Non-pigmented ciliary epithelial cell (primary cell): ENCODE data around the gene KISS1.

Experiments
- DNase-seq: peaks from one replicate; pipeline ENCODE4 v3.0.0-alpha.2; 2010; ENCODE audit warnings: low read depth

Gene KISS1

GRCh38 chr1:204218552-204218951, 22.3 kb upstream of the KISS1 start:
- DNase-seq = no peak

DNA sequence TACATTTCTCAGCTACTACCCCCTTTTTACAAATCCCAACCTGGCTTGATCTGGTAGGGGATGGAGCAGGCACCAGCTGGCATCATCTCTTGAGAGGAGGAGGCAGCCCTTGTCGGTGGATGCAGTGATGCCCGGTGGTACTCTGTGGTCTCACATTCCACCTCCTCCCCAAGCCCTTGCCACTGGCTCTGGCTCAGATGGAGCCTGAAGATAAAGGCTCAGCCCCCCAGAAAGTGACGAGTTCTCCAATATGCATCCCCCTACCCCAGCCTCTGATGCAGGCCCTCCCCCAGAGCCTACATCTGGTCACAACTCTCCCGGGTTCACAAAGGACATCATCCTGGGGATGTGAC, 21.3 kb upstream of the KISS1 start:
- no peak for DNase-seq

DNA sequence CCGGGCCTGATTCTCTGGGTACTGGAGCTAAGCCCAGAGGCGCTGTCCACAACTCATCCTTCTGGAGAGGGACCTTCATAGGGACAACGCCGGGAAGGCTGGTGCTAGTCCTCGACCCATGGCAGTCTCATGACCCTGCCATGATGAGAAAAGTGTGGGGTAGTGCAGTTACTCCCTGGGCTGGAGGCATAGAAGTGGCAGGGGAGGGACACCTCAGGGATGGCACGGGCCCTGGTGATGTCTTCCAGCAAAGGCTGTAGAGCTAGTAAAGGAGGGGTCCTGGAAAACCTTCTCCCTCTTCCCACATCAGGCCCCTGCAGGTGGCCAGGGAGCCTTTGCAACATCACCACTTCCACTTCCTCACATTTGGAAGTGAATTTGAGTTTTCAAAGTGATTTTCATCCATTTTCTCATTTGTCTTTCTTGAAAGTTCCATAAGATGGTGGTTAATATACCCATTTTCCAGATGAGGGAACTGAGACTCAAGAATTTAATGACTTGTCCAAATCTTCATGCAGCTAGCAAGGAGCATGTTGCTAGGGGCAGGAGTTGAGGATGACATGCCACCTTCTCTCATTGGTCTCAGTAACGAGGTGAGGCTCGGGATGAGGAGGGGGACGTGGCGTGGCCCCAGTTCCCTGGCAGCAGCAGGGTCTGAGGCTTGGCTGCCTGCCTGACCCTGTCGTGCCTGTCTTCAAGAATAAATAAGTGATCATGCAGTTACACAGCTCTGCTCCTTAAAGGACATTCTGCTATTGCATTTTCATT, 20.8 kb upstream of the KISS1 start:
- DNase-seq = no peak

GRCh38 chr1:204216236-204216635, 19.9 kb upstream of the KISS1 start:
- no peak for DNase-seq

- peak; percentile 37 for DNase-seq
Measured at GRCh38 chr1:204213668-204214662, 17.7 kb upstream of the KISS1 start, which contains the start of gene GOLT1A. TSS of gene GOLT1A (minus strand) at chr1:204213988. CDS start at chr1:204213906, 82 bp downstream.

- no peak for DNase-seq
Measured at GRCh38 chr1:204212715-204213114, 16.4 kb upstream of the KISS1 start.

- no peak for DNase-seq
Measured at GRCh38 chr1:204211046-204211445, 14.8 kb upstream of the KISS1 start.

DNA sequence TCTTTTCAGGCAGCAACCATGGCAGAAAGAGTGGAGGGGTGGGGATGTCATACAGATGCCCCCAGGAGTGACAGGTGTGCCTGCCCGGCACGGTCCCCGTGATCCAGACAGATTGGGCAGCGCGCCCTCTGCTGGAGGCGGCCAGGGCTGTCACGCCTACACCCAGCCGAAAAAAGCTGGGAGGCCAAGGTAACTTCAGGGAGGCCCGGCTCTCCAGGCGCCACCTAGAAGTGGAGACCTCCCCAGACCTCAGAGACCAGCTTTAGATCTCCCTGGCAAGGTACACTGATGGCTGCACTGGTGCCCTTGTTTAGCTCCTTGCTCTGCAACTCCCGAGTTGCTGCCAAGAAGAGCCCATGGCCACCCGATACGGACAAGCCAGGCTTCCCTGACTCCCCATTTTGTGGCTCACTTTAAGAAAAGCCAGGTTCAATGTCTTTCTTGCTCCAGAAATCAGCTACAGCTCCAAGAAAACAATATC, 10.9 kb upstream of the KISS1 start:
- DNase-seq = no peak

GRCh38 chr1:204206121-204206520, 9.8 kb upstream of the KISS1 start:
- DNase-seq = no peak

DNA sequence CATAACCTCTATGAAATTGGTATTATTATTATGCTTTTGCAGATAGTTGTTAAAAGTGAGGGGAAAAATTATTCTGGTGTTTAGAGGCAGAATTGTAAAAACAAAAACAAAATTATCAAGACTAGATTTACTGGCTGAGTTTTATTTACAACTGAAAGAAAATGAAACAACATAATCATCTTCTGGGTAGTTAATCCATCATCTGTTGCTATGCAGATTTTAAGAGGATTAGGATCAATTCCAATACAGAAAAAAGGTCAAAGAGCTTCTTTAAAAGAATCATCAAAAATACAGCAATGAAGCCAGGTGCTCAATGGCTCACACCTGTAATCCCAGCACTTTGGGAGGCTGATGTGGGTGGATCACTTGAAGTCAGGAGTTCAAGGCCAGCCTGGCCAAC, 9.2 kb upstream of the KISS1 start:
- no peak for DNase-seq

- DNase-seq = no peak
Measured at GRCh38 chr1:204204944-204205343, 8.7 kb upstream of the KISS1 start.

DNA sequence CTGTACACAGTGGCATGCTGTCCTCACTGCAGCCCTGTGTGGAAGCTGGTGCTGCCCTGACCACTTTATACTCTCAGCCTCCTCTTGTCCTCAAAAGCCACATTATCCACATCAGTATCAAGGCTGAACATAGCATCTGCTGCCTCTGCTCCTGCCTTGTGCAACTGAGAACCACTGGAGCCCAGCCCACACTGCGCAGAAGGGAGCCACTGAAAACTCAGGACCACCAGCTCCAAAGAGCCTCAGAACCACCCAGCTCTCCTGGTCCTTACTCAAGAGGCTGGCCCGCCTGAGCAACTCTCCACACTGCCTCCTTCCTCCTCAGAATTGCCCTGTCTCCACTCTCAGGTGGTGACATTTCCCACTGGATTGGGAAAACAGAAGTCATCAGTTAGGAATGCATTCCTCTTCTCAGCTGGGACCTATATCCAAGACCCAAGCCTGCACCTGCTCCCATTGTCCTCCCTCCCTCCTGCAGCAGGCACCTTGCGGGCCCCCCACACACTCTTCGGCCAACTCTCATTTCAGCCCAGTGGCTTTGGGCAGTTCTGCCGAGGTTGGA, 7.0 kb upstream of the KISS1 start:
- DNase-seq = no peak

DNA sequence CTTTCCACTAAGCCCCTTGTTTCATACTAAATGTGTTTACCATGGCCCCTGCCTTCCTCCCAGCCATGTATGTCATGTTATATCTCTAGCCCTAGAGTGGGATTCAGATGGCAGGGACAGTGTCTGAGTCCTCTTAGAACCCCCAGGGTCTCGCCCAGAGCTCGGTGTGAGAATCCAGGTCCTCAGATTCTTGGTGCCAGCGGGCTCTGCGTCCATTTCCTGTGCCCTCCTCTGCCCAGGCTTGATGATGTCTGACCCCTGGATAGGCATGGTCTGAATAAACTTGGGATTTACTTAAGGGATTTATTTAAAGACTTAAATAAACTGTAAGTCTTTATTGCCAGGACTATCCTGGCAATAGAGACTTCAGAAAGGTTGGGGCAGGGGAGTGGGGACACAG, 6.2 kb upstream of the KISS1 start:
- DNase-seq = no peak

GRCh38 chr1:204201348-204202040, 5.2 kb upstream of the KISS1 start:
- DNase-seq = no peak

GRCh38 chr1:204199579-204199978, 3.3 kb upstream of the KISS1 start:
- no peak for DNase-seq

- DNase-seq = peak; percentile 69
Measured at GRCh38 chr1:204198348-204199340, 2.4 kb upstream of the KISS1 start.

- no peak for DNase-seq
Measured at GRCh38 chr1:204197068-204197467, 777 bp upstream of the KISS1 start.

DNA sequence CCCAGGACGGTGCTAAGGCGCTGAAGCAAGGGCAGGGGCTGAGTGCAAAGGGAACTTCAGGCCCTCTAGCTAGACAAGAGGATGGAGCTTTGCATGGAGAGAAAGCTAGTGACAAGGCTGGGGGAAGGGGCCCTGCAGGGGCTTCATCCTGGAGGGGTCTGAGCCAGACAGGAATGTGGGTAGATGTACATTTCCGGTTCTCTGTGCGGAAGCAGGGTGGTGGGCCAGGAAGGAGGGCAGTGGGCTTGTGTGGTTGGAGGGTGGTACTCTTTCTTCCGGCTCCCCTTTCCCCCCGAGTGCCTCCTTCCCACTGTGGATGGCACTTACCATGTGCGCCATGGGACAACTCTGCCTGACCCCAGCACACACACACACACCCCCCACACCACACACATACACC, 1.5 kb downstream of the KISS1 start:
- no peak for DNase-seq

- DNase-seq = no peak
Measured at GRCh38 chr1:204194080-204194479, 2.2 kb downstream of the KISS1 start.

DNA sequence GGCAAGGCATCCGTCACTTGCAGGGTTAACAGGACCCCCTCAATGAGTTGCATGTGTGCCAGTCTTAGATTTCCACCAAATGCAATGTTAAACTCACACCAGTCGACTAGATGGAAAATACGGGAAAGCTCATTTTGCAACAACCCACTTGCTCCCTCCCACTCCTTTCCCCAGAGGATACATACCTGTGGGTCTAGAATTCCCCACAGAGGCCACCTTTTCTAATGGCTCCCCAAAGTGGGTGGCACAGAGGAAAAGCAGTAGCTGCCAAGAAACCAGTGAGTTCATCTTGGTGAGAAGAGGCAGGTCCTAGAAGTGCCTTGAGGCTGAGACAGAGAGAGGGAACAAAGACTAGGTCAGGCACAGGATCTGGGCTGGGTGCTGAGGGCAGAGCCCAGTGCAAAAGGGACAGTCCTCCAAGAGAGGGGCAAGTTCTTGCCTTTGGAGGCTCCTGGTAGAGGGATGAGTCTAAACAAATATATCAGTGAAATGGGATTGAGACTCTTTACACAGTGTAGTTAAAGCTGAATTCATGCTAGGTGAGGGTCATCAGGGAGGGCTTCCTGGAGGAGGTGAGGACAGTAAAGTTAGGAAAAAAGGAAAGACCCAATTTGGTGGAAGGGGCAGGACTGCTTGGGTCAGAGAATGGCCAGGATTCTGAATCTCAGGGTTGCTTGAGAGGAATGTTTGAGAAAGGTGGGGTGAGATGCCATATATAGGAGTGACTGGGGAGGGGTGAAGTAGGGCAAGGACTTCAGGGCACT, 3.5 kb downstream of the KISS1 start:
- no peak for DNase-seq
